GM18499 (cell line): ENCODE data around the gene ITM2C.

ENCODE experiments used
- ATAC-seq: cut with Tn5 transposase; IDR thresholded peaks from one replicate; pipeline ENCODE4 v1.9.1; 2021; ENCODE audit warnings: moderate number of reproducible peaks; ENCODE audit not compliant: insufficient read depth, unreplicated experiment

The ITM2C gene

DNA sequence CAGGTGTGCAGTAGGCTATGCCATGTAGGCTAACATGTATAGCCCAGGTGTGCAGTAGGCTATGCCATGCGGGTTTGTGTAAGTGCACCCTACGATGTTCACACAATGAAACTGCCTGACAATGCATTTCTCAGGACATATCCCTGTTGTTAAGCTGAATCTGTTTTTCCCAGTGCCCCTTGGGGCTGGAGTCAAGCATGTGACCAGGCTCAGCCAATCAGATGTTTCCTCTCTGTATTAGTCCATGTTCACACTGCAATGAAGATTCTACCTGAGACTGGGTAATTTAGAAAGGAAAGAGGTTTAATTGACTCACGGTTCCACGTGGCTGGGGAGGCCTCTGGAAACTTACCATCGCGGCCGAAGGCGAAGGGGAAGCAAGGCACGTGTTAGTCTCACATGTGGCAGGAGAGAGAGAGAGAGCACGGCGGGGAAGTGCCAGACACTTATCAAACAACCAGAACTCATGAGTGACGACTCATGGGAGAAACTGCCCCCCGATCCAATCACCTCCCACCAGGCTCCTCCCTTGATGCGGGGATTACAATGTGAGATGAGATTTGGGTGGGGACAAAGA, 24.2 kb downstream of the ITM2C start:
- no peak for ATAC-seq

DNA sequence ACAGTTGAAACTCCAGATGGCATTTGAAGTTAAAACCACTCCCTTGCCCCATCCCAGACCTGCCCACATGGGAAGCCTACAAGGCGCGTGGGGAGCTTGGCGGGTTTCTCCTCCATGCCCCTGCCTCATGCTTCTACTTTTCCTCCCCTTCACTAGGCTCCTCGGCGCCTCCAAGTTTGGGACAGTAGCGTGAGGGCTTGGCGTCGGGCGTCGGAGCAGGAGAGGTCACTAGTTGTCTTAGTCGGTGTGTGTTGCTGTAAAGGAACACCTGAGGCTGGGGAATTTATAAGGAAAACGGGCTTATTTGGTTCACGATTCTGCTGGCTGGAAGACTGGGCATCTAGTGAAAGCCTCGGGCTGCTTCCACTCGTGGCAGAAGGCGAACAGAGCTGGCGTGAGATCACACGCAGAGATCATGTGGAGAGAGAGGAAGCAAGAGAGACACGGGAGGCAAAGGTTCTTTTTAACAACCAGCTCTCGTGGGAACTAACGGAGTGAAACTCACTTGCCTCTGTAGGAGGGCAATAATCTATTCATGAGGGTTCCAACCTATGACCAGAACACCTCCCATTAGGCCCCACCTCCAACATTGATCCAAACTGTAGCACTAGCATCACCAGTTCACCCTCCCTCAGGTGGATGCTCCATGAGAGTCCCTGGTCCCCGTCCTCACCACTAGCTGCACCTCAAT, 25.3 kb downstream of the ITM2C start:
- no peak for ATAC-seq

DNA sequence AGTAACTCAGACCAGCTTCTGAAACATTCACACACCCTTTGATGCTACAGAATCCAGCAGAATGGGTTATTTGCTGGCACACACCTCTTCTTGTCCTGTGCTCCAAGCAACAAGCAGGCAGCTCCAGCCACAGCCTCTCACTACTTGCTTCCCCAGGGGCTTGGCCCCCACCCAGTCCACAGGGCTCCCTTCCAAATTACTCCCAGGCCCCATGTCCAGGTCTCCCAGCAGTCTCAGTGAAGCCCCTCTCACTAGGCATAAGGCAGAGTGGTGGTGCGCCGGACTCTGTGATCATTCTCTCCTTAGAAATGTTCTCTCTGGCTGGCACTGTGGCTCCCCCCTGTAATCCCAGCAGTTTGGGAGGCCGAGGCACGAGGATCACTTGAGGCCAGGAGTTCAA, 25.9 kb downstream of the ITM2C start:
- ATAC-seq, result no peak

DNA sequence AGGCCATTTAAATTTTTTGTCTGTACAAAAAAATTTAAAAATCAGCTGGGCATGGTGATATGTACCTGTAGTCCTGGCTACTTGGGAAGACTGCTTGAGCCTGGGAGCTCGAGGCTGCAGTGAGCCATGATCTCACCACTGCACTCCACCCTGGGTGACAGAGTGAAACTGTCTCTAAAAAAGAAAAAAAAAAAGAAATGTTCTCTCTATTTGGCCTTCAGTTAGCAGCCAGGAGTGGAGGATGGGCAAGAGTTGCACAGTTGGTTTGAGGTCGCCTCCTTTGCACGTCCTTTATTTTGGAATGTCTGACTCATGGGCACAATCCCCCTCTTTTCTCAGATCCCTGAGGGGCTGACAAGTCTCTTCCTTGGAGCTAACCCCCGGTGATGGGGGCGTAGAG, 26.3 kb downstream of the ITM2C start:
- ATAC-seq, result no peak

DNA sequence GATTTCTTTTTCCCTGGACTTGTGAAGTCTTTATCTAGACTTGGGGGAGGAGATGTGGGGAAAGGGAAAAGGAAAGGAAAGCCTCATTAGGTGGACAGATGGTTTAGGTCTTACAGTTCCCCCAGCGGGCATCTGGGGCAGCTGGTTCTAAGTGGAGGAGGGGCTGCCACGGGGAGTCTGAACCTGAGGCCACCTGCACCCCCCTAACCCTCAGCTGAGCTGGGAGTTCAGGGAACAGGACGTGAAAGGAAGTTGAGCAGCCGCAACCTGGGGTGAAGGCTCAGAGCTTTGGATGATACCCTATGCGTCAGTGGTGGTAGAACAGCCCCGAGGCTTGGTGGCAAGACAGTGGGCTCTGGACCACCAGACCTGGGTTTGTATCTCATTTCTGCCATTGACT, 26.8 kb downstream of the ITM2C start:
- ATAC-seq, result no peak

DNA sequence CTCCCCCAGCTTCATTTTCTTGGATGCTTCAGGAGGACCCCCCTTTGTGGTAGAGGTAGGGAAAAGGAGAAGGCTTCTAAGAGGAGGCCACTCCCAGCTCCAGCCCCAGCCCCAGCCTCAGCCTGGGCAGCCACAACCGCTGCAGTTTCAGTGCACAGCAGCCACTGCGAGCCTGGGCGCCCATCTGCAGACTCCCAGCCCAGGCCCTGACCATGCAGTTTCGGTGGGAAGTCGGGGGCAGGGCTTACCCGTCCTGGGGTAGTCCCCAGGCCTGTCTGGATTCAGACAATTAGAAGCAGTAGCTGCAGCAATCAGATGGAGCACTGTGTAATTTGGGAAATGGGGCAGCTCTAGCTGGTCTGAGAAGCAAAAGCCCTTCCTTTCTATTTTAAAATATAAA, 28.6 kb downstream of the ITM2C start:
- no peak for ATAC-seq

DNA sequence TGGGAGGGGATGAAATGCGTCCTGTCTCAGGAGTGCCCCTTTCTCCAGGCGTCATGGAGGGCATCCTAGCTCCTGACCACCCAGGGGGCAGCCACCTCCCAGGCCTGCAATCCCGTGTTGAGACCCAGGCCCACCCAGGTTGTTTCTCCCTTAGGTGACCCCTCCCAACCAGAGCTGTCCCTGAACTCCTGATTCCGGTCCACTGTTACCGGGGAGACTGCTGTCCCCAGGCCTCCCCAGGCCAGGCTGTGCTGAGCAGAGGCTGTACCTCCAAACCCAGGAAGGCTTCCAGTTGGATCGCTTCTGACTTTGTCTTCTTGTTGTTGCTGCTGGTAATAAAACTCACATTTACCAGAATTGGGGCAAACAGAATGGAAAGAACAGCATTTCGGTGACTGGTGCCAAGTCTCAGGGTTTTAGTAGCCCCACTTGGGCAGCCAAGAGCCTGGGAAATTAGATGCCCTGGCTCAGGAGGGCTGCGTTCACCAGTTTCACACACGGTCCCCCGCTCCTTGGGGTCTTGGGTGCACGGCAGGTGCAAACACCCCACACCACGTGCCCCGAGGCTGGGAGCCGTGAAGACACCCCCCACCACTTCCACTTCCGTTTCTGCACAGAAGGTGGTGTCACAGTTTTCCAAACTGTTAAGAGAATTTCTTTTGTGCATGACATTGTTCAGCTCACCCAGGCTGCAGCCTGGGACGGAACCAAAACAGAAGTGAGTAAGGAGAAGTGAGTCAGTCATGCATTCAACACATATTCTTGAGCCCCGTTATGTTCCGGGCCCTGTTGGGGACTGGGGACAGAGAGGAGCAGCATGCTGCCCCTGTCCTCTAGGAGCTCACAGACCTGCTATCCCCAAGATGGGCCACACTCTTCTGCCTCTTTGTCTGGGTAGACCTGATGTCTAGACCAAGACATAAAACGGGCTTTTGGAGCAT, 29.4 kb downstream of the ITM2C start:
- ATAC-seq, result no peak

DNA sequence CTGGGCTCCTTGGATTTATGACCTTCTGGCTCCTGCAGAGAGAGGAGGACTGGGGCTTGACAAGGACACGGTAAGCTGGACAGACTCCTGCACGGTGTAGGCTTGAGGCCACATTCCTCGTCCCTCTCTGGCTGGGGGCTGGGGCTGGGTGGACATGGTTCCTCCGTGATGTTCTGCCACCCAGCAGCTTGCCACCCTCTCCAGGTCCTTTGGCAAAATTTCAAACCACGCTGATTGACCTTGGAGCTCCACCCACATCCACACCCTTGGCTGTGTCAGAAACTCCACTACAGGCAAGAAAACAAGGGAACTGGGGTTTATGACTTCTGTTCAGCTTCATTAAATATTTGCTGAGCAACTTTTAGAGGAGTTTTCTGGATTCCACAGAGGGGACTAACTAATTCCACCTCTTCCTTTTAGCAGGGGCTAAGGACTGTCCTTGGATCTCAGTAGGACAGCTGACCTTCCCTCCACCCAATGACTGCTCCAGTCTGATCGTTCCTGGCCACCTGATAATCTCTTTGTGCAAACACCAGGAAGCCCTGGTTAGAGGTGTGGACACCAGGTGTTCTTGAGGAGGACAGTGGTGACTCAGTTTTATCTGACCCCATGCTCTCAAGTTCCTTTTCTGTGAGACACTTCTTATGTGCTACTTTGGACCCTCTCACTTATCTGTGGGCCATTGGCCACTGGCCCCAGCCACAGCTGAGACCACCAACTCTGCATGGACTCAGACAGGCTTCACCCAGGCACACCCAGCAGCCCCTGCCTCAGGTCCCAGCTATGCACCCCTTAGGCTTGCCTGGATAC, 31.0 kb downstream of the ITM2C start:
- no peak for ATAC-seq

DNA sequence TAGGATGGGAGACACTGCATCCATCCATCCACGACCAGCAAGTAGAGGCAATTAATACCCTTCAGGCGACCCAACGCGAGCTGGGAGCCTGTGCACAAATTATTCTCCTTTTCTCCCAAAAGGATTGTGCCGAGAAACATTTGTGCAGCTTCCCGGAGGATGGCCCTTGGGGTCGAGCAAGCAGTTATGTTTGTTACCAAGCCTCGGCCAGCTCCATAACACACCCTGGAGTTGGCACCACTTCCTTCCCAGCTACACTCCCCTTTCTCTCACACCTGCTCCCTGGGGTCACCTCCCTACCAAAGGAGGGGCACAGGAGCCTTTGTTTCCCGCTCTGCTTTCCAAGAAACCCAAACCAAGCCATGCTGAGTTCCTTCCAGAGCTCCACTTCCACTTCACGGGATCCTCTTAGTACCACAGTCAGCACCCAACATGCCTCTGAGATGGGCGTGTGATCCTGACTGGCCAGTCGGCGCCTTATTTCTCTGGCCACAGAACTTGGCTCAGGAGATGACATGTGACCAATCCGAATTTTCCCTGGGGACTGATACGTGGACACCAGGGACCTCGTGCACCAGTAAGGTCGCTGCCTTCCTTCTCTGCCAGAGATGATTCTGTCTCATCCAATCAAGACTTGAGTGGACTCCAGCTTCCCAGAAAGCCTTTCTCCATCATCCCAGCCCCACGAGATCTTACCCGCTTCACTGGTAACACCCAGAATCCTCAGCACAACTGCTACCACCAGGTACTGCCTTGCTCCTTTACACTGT, 31.8 kb downstream of the ITM2C start:
- no peak for ATAC-seq

DNA sequence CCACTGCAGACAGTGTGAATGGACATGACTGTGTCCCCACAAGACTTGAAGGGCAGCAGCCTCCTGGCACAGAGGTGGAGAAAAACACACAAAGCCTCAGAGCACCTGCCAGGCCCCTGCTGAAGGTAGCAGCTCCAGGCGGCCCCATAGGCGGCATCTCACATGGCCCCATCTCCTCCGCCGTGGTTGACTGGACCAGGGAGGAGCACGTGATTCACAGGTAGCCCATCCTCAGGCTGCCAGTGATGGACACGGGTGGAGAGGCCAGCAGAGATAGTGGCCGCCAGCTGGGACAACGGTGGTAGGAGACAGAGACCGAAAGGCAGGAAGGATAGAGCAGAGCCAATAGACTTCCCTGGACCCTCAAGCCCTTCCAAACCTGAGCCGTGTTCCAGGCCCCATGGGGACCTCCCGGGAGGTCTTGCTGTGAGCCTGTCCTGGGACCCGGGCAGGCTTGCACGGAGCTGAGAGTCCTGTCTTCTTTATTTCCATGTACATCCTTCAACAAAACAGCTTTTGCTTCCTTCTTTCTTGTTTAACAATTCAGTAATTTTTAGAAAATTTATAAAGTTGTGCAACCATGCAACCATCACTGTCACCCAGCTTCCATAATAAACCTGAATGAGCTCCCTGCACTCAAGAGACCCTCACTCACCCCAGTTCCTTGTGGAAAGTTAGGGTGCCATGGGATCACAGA, 33.4 kb downstream of the ITM2C start:
- ATAC-seq, result no peak

DNA sequence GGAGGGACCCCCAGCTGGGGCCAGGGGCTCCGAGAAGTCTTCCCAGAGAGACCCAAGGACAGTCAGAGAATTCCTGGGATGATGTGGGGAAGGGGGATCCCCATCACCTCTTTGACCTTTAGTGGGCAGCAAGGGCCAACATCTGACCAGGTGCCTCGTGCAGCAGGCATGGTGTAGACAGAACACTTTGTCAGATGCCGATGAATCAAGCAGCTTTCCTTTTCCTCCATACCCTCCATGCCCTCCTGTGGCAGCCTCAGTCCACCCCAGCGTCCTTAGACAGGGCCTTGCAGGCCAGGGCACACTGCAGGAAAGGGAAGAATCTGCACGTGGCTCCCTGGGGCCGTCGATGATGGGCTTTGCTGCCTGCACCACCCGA, 34.0 kb downstream of the ITM2C start:
- no peak for ATAC-seq

DNA sequence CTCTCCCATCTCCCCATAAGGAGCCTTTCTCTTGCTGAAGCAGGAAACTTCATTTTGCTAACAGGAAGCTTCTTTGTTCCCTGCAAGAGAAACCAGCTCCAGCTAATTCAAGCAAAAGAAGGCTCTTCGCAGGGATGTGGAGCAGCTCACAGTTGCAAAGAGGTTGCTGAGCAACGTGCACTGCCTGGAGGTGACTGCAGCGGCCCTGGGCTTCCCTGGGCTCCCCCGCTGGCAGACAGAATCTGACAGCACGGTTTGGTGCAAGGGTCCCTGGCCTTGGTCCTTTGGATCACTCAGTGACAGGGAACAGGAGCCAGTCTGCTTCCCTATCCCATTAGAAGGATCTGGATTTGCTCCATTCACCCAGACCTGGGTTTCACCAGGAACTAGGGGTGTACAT, 34.5 kb downstream of the ITM2C start:
- no peak for ATAC-seq

DNA sequence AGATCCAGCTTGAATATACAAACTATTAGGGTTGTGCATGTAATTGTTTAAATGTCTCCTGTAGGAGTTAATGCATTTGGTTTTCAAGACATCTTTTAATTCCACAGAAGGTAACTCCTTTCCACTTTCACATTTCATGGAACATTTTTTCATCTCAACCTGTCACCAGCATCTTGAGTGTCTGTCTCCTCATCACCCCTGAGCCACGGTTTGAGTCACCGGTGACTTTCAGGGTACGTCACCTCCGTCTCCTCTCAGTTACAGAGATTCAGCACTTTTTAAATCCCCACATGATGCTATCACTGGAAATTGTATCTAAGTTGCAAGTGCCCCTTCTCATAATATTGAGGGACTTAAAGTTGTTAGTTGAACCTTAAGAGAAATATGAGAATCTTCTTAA, 35.0 kb downstream of the ITM2C start:
- ATAC-seq, result no peak

DNA sequence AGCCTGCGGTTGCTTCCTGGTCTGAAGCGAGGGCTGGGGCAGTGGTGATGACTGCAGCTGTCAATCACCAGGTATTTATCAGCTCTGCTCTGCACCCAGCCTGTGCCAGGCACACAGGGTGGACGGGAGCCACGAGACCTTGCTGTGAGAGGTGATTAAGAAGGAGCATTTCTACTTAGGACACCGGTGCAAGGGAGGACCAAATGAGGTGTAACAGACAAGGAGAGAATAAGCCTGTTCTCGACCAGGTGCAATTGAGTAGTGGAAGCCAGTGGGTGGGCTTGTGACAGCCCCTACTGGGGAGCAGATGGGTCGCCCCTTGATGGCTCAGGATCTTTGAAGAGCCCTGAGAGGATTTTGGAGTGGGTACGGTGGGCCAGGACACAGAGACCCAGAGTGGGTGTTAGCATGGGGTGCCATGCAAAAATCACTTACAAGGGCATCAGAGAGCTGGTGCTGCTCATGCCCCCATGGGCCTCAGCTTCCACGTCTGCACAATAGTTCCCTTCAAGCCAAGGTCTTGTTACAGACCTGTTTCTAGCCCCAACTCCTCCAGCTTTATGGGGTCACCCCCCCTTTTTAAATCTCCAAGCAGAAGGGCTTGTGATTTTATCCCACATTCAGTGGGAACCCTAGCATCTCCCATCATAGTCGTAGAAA, 35.7 kb downstream of the ITM2C start:
- ATAC-seq, result no peak

DNA sequence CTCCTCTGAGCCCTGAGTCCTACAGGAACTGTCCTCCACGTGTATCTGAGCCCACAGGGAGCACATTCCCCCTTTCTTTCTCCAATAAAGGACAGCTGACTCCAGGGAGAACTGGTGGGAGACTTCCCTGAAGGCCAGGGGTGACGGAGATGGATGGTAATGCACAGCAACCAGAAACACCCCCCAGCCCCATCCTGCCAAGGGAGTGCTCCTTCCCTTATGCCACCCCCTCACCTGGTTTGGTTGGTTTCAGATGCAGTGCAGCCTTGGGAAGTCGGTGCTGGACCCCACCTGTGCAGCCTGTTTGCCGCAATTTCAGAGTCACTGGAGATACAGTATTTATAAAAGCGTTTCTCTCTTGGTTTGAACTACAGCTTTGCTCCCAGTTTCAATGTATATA, 36.3 kb downstream of the ITM2C start:
- no peak for ATAC-seq

DNA sequence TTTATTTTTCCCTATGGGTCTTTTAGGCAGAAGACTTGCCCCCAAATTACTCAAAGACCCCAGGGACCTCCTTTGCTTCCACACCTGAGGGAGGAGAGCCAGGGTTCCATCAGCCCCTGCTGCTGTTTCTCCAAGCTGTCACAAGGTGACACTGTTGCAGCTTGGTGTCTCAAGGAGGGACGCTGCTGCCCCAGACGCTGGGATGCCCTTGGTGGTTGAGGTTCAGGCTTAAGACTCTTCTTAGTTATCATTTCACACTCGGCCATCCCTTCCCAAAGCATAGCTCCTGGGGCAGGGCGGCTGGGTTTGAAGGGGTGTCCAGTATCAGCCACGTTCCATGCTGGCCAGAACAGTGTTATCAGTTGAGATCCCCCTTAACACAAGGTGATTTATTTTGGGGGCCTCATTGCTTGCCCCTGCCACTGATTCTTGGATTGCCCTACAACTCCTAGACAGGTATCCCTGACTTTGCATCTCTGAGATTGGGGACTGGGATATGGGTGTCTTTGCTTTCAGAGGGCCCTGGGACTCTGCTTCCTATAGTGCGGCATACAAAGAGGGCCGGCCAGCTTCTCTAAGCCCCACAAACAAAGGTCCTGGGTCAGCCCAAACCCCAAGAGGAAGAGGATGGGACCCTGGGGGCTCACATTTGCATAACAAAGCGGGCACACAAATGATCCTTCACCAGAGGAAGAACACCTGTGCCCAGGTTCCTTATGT, 37.6 kb downstream of the ITM2C start:
- ATAC-seq, result no peak

DNA sequence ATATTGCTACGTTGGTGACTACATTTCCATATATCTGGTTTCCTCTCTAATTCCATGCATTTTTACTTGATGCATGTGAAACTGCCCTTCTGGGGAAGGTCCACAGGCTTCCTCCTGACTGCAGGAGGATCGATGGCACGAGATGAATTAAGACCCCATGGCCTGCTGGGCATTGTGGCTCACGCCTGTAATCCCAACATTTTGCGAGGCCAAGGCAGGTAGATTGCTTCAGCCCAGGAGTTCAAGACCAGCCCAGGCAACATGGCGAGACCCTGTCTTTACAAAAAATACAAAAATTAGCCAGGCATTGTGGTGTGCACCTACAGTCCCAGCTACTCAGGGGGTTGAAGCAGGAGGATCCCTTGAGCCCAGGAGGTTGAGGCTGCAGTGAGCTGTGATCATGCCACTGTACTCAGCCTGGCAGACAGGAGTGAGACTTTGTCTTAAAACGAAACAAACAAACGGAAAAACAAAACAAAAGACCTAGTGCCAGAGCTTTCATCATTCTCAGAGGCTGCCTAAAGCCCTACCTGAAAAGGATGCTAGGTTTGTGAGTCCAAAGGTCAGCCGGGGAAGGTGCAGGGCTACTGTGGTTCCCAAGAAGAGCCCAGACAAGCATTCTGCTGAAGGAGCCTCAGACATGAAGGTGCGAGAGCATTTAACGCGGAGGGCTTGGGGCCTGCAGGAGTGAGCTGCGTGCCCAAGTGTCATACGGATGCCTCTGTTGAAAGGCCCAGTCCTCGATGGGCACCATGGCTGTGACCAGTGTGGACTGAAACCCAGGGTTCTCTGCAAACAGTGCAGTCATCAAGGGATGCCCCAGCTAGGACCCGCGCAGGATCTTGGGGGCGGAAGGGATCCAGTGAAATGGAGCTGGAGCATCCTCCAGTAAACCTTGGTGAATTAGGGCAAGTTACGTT, 38.7 kb downstream of the ITM2C start:
- no peak for ATAC-seq
